Measurements from ENCODE around the gene TTF1. TPM values are rescaled to one million over a fixed set of nuclear protein-coding genes. Genes with fewer than 3 reads are reported as not detected.
A peak's percentile ranks its signal among the peaks of the same experiment; 100 is the strongest.
"Not testable (repeated sequence)": the region's sequence is repeated elsewhere in the genome, so short reads cannot be mapped to it uniquely, and the experiment has no call there.

Gene TTF1
- total RNA-seq, 1 donor from 2014 or later = 33.1 TPM

DNA sequence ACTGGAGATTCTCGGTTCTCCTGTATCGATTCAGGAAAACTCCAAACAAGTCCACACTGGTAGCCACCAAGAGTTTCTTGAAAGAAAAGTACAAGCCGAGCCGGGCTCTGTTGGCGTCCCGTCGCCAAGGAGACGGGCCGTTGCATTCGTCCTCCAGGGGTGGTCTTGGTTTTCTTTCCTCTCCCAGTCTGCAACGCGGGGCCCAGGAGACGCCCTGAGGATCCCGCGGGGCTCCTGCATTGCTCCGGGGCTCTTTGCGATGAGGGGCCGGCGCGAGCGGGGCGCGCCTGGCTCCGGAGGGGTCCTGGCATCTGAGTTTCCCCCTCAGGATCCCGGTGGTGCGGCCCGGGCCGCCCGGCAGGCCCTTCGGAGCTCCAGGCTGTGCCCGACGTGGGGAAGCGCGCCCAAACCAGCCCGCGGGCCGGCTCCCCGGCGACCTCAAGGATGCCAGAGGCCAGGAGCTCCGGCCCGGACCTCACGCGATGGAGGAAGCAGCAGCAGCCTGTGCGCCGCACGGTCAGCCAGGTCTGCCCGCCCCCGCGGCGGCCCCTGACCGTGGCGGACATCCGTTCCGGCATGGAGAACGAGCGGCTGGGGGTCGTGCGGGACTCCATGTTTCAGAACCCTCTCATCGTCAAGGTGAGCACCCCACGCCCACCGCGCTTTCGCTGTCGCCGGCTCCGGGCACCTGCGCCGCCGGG lies 3.3 kb upstream of the TTF1 start, which contains the start of gene CFAP77:
CFAP77 (plus strand) TSS at position 384 of the 701 bp plus-strand sequence; CDS start at position 445, 61 bp downstream.
- peaks cover 44% of the 10 kb centered on the region for H3K27me3 Mint-ChIP-seq (ENCODE audit: insufficient read depth)
- peaks cover 40% of the 10 kb centered on the region for H3K4me1 Mint-ChIP-seq (ENCODE audit: low read depth)
- intact Hi-C loops (cut with micrococcal nuclease) = loop anchor here (1.0 to 10.0 kb wide), 5 partner anchors 77 to 1752 kb away; partner anchors contain the start of gene RNU6ATAC
- no peaks in the 10 kb centered on the region for H3K9me3 Mint-ChIP-seq
- H3K27ac Mint-ChIP-seq = peak within 1 kb of the TSS; percentile 31
- peaks cover 5% of the 10 kb centered on the region for H3K36me3 Mint-ChIP-seq (ENCODE audit: low read depth)
- no peak for DNase-seq (ENCODE audit: low spot score)
- H3K4me3 Mint-ChIP-seq = peak within 1 kb of the TSS; percentile 56

DNA sequence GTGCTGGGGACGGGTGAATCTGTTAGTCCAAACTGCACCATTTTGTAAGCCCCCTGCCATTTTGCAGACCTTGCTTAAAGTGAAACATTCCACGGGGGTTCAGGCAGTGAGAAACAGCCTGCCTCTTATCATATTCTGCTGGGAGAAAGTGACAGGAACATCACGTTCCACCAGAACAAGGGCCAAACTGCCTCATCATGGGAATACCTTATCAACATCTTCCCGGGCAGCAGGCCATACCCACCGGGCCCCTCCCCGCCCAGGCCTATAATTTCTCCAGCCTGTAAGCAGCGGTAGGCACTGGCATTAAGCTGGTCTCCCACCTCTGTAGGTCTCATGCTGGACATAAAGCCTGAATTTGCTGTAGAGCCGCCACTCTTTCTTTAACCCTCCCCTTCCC lies 1.9 kb upstream of the TTF1 start:
- no peak overlapping the region for H3K27ac Mint-ChIP-seq
- intact Hi-C loops (cut with micrococcal nuclease) = loop anchor here (5.0 to 10.0 kb wide), 2 partner anchors 736 to 1754 kb away; partner anchors contain the start of gene RNU6ATAC
- no peak overlapping the region for H3K4me3 Mint-ChIP-seq
- peaks cover 52% of the 10 kb centered on the region for H3K4me1 Mint-ChIP-seq (ENCODE audit: low read depth)
- H3K9me3 Mint-ChIP-seq = no peaks in the 10 kb centered on the region
- peaks cover 13% of the 10 kb centered on the region for H3K36me3 Mint-ChIP-seq (ENCODE audit: low read depth)
- DNase-seq (ENCODE audit: low spot score) = no peak
- H3K27me3 Mint-ChIP-seq (ENCODE audit: insufficient read depth) = peaks cover 32% of the 10 kb centered on the region

DNA sequence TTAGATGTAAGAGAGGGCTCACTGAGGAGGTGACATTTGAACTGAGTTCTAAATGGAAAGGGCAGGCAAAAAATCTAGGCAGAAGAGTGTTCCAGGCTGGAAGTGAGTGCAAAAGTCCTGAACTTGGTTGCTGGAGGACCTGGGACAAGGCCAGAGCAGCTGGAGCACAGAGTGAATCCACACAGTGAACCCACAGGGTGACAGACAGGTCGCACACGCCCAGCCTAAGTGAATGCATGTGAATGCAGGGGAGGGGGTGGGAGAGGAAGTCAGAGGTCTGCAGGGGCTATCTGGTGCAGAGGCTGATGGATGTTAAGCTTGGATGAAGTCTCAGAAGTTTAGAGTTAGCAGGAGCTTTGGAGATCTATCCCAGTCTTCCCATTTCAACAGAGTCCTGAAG lies 556 bp upstream of the TTF1 start:
- Mint-ChIP-seq H3K4me1 (ENCODE audit: low read depth) (peaks cover 51% of the 10 kb centered on the region), H3K9me3 (no peaks in the 10 kb centered on the region), H3K27me3 (ENCODE audit: insufficient read depth) (peaks cover 21% of the 10 kb centered on the region), H3K4me3 (peak overlapping the region; percentile 87), H3K36me3 (ENCODE audit: low read depth) (peaks cover 22% of the 10 kb centered on the region), H3K27ac (peak overlapping the region; percentile 91)
- DNase-seq (ENCODE audit: low spot score) = no peak
- intact Hi-C loops (cut with micrococcal nuclease) = loop anchor here (2.0 to 10.0 kb wide), 3 partner anchors 266 to 1755 kb away; partner anchors contain the start of gene RNU6ATAC

DNA sequence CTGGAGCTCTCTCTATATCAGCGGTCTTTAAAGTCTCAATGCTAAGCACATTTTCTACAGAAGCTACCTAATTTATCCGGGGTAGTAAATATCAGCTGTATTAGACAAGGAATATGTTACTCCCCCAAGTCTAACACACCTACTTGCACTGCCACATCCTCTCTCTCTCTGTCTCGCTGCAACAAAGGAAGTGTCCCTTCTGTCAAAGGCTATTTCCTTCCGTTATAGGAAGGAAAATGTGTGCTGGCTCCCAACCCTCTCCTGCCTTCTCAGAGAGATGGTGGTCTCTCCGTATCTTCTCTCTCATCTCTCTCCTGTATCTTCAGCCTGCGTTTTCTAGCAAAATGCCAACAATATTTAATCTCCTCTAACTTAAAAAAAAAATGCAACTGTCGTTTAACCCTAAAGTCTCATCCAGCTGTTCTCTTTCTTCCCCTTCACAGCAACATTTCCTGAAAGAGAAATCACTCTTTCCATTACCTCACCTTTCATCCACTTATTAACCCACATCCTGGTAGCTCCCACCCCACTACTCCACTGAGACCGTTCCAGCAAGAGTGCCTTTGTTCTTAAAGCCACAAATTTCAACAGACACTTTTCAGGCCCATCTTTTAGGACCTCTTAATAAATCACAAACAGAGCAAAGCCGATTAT lies 2.3 kb downstream of the TTF1 start:
- intact Hi-C loops (cut with micrococcal nuclease) = loop anchor here (1.0 to 10.0 kb wide), 3 partner anchors 49 to 1280 kb away; partner anchors contain the start of gene NUP214
- DNase-seq (ENCODE audit: low spot score) = peak; percentile 16
- Mint-ChIP-seq H3K4me3 (peak overlapping the region; percentile 87), H3K4me1 (ENCODE audit: low read depth) (peaks cover 43% of the 10 kb centered on the region), H3K27ac (peak overlapping the region; percentile 91), H3K9me3 (no peaks in the 10 kb centered on the region), H3K27me3 (ENCODE audit: insufficient read depth) (peaks cover 3% of the 10 kb centered on the region), H3K36me3 (ENCODE audit: low read depth) (peaks cover 32% of the 10 kb centered on the region)

DNA sequence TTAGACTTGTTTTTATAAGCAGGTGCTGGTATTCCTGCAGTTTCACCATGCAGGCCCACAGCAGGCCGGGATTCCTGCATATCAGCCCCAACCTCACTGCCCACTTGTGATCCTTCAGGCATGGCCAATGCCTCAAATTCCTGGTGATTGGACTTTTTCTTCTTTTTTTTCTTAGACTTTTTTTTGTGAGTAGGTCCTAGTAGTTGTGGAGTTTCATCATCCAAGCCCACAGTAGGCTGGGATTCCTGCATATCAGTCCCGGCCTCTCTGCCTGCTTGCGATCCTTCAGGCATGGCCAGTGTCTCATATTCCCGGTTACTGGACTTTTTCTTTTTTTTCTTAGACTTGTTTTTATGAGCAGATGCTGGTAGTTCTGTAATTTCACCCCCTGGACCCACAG lies 4.8 kb downstream of the TTF1 start:
- intact Hi-C loops (cut with micrococcal nuclease) = loop anchor here (10.0 kb wide), 1 partner anchor 743 kb away; no protein-coding TSS in a partner anchor
- DNase-seq (ENCODE audit: low spot score) = no peak
- Mint-ChIP-seq H3K4me3 (no peak overlapping the region), H3K27ac (peak overlapping the region; percentile 37), H3K9me3 (no peaks in the 10 kb centered on the region), H3K27me3 (ENCODE audit: insufficient read depth) (no peaks in the 10 kb centered on the region), H3K36me3 (ENCODE audit: low read depth) (peaks cover 41% of the 10 kb centered on the region), H3K4me1 (ENCODE audit: low read depth) (peaks cover 39% of the 10 kb centered on the region)

DNA sequence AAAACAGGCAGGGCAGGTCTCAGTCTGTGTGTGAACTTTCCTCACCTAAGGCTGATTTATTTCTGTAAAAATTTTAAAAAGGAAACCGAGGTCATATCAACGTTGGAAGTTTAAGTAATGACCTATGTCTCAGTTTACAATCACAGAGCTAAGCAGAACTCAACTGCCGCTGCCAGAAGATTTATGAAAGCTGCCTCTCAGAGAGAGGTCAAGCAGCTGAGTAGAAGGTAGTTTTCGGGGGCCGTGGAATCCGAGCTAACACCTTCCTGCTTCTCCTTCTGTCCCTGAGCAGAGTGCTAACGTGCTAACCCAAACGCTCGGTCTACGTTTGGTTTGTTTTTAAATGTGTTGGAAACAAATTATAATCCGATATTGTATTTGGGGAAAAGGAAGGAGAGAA lies 11.1 kb downstream of the TTF1 start:
- Mint-ChIP-seq H3K4me3 (no peak overlapping the region), H3K36me3 (ENCODE audit: low read depth) (peaks cover 32% of the 10 kb centered on the region), H3K27ac (no peak overlapping the region), H3K9me3 (no peaks in the 10 kb centered on the region), H3K27me3 (ENCODE audit: insufficient read depth) (no peaks in the 10 kb centered on the region), H3K4me1 (ENCODE audit: low read depth) (no peaks in the 10 kb centered on the region)
- intact Hi-C loops (cut with micrococcal nuclease) = no loop called here
- DNase-seq (ENCODE audit: low spot score) = no peak

DNA sequence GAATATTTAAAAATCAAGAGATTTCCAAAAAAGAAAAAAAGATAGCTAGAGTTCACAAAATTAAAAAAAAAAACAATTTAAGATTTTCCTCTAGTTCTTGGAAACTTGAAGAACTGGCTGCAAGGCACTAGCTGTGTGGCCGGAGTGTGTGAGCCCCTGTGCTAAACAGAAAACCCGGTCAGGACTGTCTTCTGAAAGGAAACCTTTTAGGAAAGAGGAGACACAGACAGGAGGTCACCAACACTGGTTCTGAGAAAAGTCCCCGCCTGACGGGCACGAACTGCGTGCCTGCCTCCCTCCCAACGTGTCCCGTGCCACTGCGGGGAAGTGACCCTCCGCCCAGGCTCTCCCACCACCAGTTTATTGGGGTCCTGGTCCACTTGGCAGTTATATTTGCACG lies 15.2 kb downstream of the TTF1 start:
- DNase-seq (ENCODE audit: low spot score) = no peak
- Mint-ChIP-seq H3K4me3 (no peak overlapping the region), H3K4me1 (ENCODE audit: low read depth) (no peaks in the 10 kb centered on the region), H3K36me3 (ENCODE audit: low read depth) (peaks cover 41% of the 10 kb centered on the region), H3K27me3 (ENCODE audit: insufficient read depth) (no peaks in the 10 kb centered on the region), H3K9me3 (no peaks in the 10 kb centered on the region), H3K27ac (no peak overlapping the region)
- intact Hi-C loops (cut with micrococcal nuclease) = no loop called here

DNA sequence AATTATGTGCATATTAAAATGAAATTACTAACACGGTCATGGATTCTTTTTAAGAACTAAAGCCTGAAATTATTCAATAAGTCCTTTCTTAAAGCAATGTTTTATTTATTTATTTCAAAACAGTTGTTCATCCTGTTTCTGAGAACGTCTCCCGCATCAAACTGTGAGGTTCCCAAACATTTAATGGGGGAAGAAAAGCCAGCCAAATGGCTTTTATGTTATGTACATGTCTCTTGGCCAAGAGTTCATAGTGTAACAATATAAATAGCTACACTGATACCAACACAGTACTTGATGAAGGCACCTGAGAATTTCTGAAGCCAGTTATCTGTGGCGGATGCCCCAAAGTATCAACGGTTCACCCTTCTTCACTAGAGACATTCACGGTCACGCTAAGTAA lies 15.7 kb downstream of the TTF1 start:
- H3K27ac Mint-ChIP-seq = no peak overlapping the region
- no peak for DNase-seq (ENCODE audit: low spot score)
- no peaks in the 10 kb centered on the region for H3K4me1 Mint-ChIP-seq (ENCODE audit: low read depth)
- no peaks in the 10 kb centered on the region for H3K27me3 Mint-ChIP-seq (ENCODE audit: insufficient read depth)
- H3K36me3 Mint-ChIP-seq (ENCODE audit: low read depth) = peaks cover 44% of the 10 kb centered on the region
- H3K4me3 Mint-ChIP-seq = no peak overlapping the region
- no peaks in the 10 kb centered on the region for H3K9me3 Mint-ChIP-seq
- intact Hi-C loops (cut with micrococcal nuclease) = no loop called here

DNA sequence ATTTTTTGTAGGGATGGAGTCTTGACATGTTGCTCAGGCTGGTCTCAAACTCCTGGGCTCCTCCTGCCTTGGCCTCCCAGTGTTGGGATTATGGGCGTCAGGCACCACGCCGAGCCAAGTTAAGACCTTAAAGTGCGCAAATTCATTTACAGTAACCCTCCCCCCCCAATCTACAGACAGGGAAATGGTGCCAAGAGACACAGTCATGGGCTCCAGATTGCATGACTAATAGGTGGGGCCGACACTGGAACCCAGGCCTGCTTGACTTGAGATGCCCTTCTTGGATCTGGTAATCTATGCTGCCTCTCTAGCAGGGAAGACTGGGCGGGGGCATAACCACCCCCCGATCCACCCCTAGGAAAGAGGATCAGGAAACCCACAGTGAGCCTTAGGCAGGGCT lies 19.5 kb downstream of the TTF1 start:
- H3K9me3 Mint-ChIP-seq = no peaks in the 10 kb centered on the region
- no peak for DNase-seq (ENCODE audit: low spot score)
- peaks cover 27% of the 10 kb centered on the region for H3K4me1 Mint-ChIP-seq (ENCODE audit: low read depth)
- no peak overlapping the region for H3K4me3 Mint-ChIP-seq
- no peaks in the 10 kb centered on the region for H3K27me3 Mint-ChIP-seq (ENCODE audit: insufficient read depth)
- H3K36me3 Mint-ChIP-seq (ENCODE audit: low read depth) = peaks cover 60% of the 10 kb centered on the region
- intact Hi-C loops (cut with micrococcal nuclease) = no loop called here
- H3K27ac Mint-ChIP-seq = no peak overlapping the region

DNA sequence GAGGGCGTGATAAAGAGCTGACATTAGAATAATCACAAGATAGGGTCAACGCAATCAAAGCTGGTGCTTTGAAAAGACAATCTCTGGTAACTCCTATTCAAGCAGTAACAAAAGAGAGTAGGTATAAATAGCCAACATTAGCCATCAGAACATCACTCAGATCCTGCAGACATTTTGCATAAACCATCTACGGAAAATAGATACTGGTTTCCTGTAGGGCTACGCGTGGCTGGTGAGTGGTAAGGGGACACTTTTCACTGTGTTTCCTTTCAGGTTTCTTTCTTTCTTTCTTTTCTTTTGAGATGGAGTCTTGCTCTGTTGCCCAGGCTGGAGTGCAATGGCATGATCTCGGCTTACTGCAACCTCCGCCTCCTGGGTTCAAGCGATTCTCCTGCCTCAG lies 22.3 kb downstream of the TTF1 start:
- no peak for DNase-seq (ENCODE audit: low spot score)
- no peaks in the 10 kb centered on the region for H3K27me3 Mint-ChIP-seq (ENCODE audit: insufficient read depth)
- no peaks in the 10 kb centered on the region for H3K9me3 Mint-ChIP-seq
- peaks cover 35% of the 10 kb centered on the region for H3K4me1 Mint-ChIP-seq (ENCODE audit: low read depth)
- H3K27ac Mint-ChIP-seq = peak overlapping the region; percentile 61
- H3K36me3 Mint-ChIP-seq (ENCODE audit: low read depth) = peaks cover 56% of the 10 kb centered on the region
- intact Hi-C loops (cut with micrococcal nuclease) = no loop called here
- H3K4me3 Mint-ChIP-seq = no peak overlapping the region

DNA sequence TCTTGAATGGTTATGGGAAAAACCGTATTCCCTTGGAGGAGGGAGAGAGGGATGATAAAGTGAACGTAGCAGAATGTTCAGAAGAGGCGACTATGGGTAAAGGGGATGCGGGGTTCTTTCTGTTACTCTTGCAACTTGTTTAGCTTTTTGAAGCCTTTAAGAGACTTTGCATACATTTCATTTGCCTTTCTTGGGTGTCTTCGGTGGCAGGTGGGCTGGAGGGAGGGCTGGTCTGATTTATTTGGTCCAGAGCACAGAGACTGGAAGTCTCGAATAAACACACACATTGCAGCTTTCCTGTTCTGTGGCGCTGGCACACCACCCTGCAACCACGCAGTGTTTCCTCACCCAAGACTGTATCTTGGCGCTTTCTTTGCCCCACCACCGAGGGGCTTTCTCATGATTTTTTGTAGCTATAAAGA lies 23.2 kb downstream of the TTF1 start:
- Mint-ChIP-seq H3K4me3 (no peak overlapping the region), H3K4me1 (ENCODE audit: low read depth) (peaks cover 35% of the 10 kb centered on the region), H3K27ac (no peak overlapping the region), H3K27me3 (ENCODE audit: insufficient read depth) (no peaks in the 10 kb centered on the region), H3K9me3 (no peaks in the 10 kb centered on the region), H3K36me3 (ENCODE audit: low read depth) (peaks cover 55% of the 10 kb centered on the region)
- intact Hi-C loops (cut with micrococcal nuclease) = no loop called here
- DNase-seq (ENCODE audit: low spot score) = no peak

DNA sequence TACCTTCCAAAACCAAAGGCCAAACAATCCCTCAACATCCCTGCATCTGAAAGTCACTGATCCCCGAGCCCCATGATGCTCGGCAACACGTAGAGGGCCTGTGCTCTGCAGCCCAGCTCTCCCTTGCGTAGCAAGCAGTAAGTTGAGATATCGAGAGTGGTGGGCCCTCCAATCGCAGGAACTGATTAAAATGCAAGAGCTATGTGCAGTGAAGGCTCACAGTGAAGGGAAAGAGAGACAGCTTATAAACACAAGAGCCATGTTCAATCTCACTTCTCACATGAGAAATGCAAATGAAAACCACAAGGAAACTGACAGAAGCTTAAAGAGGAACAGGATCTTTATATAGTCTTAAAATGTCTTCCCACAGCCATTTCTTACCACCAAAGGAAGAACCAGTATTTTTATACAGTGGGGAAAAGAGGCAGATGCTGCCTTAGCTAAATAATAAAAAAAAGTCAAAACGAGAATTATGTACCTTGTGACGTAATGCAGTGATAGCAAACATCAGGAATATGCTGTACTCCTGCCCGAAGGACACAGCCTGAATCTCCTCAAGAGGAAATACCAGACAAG lies 24.6 kb downstream of the TTF1 start:
- no peak for DNase-seq (ENCODE audit: low spot score)
- peaks cover 35% of the 10 kb centered on the region for H3K4me1 Mint-ChIP-seq (ENCODE audit: low read depth)
- no peak overlapping the region for H3K27ac Mint-ChIP-seq
- H3K9me3 Mint-ChIP-seq = no peaks in the 10 kb centered on the region
- H3K27me3 Mint-ChIP-seq (ENCODE audit: insufficient read depth) = no peaks in the 10 kb centered on the region
- peaks cover 47% of the 10 kb centered on the region for H3K36me3 Mint-ChIP-seq (ENCODE audit: low read depth)
- intact Hi-C loops (cut with micrococcal nuclease) = no loop called here
- no peak overlapping the region for H3K4me3 Mint-ChIP-seq

DNA sequence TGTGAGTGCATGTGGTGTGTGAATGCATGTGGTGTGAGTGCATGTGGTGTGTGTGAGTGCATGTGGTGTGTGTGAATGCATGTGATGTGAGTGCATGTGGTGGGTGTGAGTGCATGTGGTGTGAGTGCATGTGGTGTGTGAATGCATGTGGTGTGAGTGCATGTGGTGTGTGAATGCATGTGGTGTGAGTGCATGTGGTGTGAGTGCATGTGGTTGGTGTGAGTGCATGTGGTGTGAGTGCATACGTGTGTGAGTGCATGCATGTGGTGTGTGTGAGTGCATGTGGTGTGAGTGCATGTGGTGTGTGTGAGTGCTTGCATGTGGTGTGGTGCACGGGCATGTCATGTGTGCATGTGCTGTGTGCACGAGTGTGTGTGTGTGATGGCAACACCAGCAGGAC lies 28.2 kb downstream of the TTF1 start:
- DNase-seq (ENCODE audit: low spot score); H3K27me3 Mint-ChIP-seq (ENCODE audit: insufficient read depth); intact Hi-C loops (cut with micrococcal nuclease); H3K9me3 Mint-ChIP-seq; H3K4me3 Mint-ChIP-seq; H3K27ac Mint-ChIP-seq: not testable (repeated sequence)
- Mint-ChIP-seq H3K4me1 (ENCODE audit: low read depth) (peaks cover 20% of the 10 kb centered on the region), H3K36me3 (ENCODE audit: low read depth) (peaks cover 32% of the 10 kb centered on the region)
